Eye (tissue), 1 donor: ENCODE measurements around the gene PODN.

Experiments
- DNase-seq: peaks from one replicate; pipeline ENCODE4 v3.0.0-alpha.2; 2015

PODN gene

GRCh38 chr1:53061859-53062707, at the start of gene PODN:
TSS of gene PODN (plus strand) at chr1:53062213. CDS start at chr1:53069856, 7,643 bp downstream.
- peak; percentile 73 for DNase-seq

- DNase-seq, result peak; percentile 92
Observed at GRCh38 chr1:53014791-53015507, 47.1 kb upstream of the PODN start.

- no peak for DNase-seq
Observed at GRCh38 chr1:53015508-53015860, 46.5 kb upstream of the PODN start.

GRCh38 chr1:53016705-53017104, 45.3 kb upstream of the PODN start:
- no peak for DNase-seq

- no peak for DNase-seq
Observed at GRCh38 chr1:53020588-53020987, 41.4 kb upstream of the PODN start.

GRCh38 chr1:53022179-53022578, 39.8 kb upstream of the PODN start:
- no peak for DNase-seq

GRCh38 chr1:53023546-53023945, 38.5 kb upstream of the PODN start:
- no peak for DNase-seq

GRCh38 chr1:53024117-53024516, 37.9 kb upstream of the PODN start:
- no peak for DNase-seq

GRCh38 chr1:53025034-53025768, 36.8 kb upstream of the PODN start:
- DNase-seq, result peak; percentile 81

GRCh38 chr1:53025769-53026112, 36.3 kb upstream of the PODN start:
- no peak for DNase-seq

- peak; percentile 37 for DNase-seq
Observed at GRCh38 chr1:53026254-53026653, 35.8 kb upstream of the PODN start.

GRCh38 chr1:53031732-53032131, 30.3 kb upstream of the PODN start:
- DNase-seq, result no peak

GRCh38 chr1:53037159-53037558, 24.9 kb upstream of the PODN start:
- no peak for DNase-seq

GRCh38 chr1:53038566-53038965, 23.4 kb upstream of the PODN start:
- DNase-seq, result no peak

- DNase-seq, result no peak
Observed at GRCh38 chr1:53043271-53043670, 18.7 kb upstream of the PODN start.

GRCh38 chr1:53044926-53045325, 17.1 kb upstream of the PODN start:
- DNase-seq, result no peak

- DNase-seq, result no peak
Observed at GRCh38 chr1:53046930-53047329, 15.1 kb upstream of the PODN start.

GRCh38 chr1:53047737-53048736, 14.0 kb upstream of the PODN start:
- no peak for DNase-seq

- peak; percentile 44 for DNase-seq
Observed at GRCh38 chr1:53048960-53049573, 12.9 kb upstream of the PODN start.

GRCh38 chr1:53049574-53049967, 12.4 kb upstream of the PODN start:
- DNase-seq, result no peak

GRCh38 chr1:53050310-53050709, 11.7 kb upstream of the PODN start:
- DNase-seq, result no peak

GRCh38 chr1:53051676-53052075, 10.3 kb upstream of the PODN start:
- DNase-seq, result no peak
